Measurements from ENCODE around the gene CCDC14.
"Not testable (repeated sequence)": the region's sequence is repeated elsewhere in the genome, so short reads cannot be mapped to it uniquely, and the experiment has no call there.

CCDC14 gene
- total RNA-seq, result 40.2 to 107 (median 58.8) reads per million in 3 experiments

GRCh38 chr3:123960781-123961507 is at the start of gene CCDC14:
Gene CCDC14 (minus strand): TSS chr3:123961229. CDS start chr3:123961173, 56 bp downstream.
- peak; percentile 58 for DNase-seq

GRCh38 chr3:124008321-124008720 is 47.3 kb upstream of the CCDC14 start:
- DNase-seq, result not testable (repeated sequence)

- DNase-seq, result no peak
Observed at GRCh38 chr3:124007186-124007585, 46.2 kb upstream of the CCDC14 start.

- DNase-seq, result not testable (repeated sequence)
Observed at GRCh38 chr3:124002405-124003079, 41.5 kb upstream of the CCDC14 start.

GRCh38 chr3:124001366-124001765 is 40.3 kb upstream of the CCDC14 start:
- DNase-seq, result not testable (repeated sequence)

- no peak for DNase-seq
Observed at GRCh38 chr3:123997543-123997942, 36.5 kb upstream of the CCDC14 start.

GRCh38 chr3:123993818-123994217 is 32.8 kb upstream of the CCDC14 start:
- DNase-seq, result no peak

GRCh38 chr3:123991730-123992588 is 30.9 kb upstream of the CCDC14 start, which contains the start of gene ROPN1:
Gene ROPN1 (minus strand): TSS chr3:123992124. CDS start chr3:123980481, 11,643 bp downstream.
- not testable (repeated sequence) for DNase-seq

- no peak for DNase-seq
Observed at GRCh38 chr3:123986427-123986826, 25.4 kb upstream of the CCDC14 start.

- no peak for DNase-seq
Observed at GRCh38 chr3:123984957-123985356, 23.9 kb upstream of the CCDC14 start.

GRCh38 chr3:123984350-123984749 is 23.3 kb upstream of the CCDC14 start:
- DNase-seq, result no peak

GRCh38 chr3:123981317-123981716 is 20.3 kb upstream of the CCDC14 start:
- not testable (repeated sequence) for DNase-seq

GRCh38 chr3:123980539-123980938 is 19.5 kb upstream of the CCDC14 start:
- DNase-seq, result no peak

- peak; percentile 24 for DNase-seq
Observed at GRCh38 chr3:123979525-123980501, 18.8 kb upstream of the CCDC14 start.

GRCh38 chr3:123976904-123977303 is 15.9 kb upstream of the CCDC14 start:
- DNase-seq, result not testable (repeated sequence)

- not testable (repeated sequence) for DNase-seq
Observed at GRCh38 chr3:123976181-123976898, 15.3 kb upstream of the CCDC14 start.

- DNase-seq, result not testable (repeated sequence)
Observed at GRCh38 chr3:123975030-123975429, 14.0 kb upstream of the CCDC14 start.

- no peak for DNase-seq
Observed at GRCh38 chr3:123971406-123971805, 10.4 kb upstream of the CCDC14 start.

- DNase-seq, result not testable (repeated sequence)
Observed at GRCh38 chr3:123967260-123967659, 6.2 kb upstream of the CCDC14 start.

GRCh38 chr3:123966799-123967198 is 5.8 kb upstream of the CCDC14 start:
- not testable (repeated sequence) for DNase-seq

GRCh38 chr3:123964793-123965192 is 3.8 kb upstream of the CCDC14 start:
- DNase-seq, result not testable (repeated sequence)

All from central memory CD4-positive, alpha-beta T cell (primary cell).